Cardiac fibroblast (primary cell): ENCODE results near the gene ZNF783.
A peak's percentile ranks its signal among the peaks of the same experiment; 100 is the strongest.

Source experiments
- DNase-seq, 2 donors: peaks; one replicate each; pipeline versions ENCODE4 v3.0.0 to v3.0.0-alpha.2; 2010; ENCODE audit warnings: low read depth in 2 of 2
- H3K4me3 ChIP-seq, 2 donors: replicated peaks in 1 of 2; 1 replicate in 1 of 2; 2 replicates in 1 of 2; pipeline ENCODE4 v1.5.1; 2011; ENCODE audit warnings: low read depth in 2 of 2, low read length in 2 of 2, mild to moderate bottlenecking in 2 of 2, moderate library complexity in 1 of 2
- TF ChIP-seq, protein P1 (sequence below): IDR thresholded peaks from one replicate; pipeline ENCODE4 v1.5.1; 2011; ENCODE audit warnings: low read depth, mild to moderate bottlenecking, low read length, inconsistent platforms

Gene ZNF783

DNA sequence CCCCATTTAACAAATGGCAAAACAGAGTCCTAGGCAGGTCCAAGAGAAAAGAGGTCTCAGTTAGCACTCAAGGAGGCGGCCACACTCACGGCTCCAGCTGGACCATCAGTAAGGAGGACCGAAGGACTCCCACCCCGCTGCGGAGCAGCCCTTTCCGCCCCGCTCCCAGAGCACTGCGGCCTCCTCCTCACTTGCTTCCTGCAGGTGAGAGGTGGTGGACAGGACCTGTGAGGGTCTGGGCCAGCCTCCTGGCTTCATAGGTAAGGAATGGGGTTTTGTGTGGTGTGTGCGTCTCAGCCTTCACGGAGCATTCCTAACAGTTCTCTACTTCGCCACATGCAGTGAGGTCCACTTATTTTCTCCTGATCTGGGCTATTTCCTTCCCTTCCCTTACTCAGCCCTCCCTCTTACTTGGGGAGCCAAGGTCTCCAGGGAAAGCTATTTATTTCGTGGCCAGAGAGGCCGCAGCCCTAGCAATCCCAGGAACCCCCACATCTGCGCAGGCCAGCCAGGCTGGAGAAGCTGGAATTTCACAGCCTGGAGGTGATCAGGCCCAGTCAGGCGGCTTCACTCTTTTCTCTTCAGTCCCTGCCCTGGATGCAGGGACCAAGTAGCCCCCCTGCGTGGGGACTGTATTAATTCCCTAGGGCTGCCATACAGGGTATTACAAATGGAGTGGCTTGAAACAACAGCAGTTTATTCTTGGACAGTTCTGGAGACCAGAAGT, 45.9 kb downstream of the ZNF783 start:
- TF ChIP-seq, protein P1, sequence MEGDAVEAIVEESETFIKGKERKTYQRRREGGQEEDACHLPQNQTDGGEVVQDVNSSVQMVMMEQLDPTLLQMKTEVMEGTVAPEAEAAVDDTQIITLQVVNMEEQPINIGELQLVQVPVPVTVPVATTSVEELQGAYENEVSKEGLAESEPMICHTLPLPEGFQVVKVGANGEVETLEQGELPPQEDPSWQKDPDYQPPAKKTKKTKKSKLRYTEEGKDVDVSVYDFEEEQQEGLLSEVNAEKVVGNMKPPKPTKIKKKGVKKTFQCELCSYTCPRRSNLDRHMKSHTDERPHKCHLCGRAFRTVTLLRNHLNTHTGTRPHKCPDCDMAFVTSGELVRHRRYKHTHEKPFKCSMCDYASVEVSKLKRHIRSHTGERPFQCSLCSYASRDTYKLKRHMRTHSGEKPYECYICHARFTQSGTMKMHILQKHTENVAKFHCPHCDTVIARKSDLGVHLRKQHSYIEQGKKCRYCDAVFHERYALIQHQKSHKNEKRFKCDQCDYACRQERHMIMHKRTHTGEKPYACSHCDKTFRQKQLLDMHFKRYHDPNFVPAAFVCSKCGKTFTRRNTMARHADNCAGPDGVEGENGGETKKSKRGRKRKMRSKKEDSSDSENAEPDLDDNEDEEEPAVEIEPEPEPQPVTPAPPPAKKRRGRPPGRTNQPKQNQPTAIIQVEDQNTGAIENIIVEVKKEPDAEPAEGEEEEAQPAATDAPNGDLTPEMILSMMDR = no peak
- no peak overlapping the region for H3K4me3 ChIP-seq
- DNase-seq = no peak

DNA sequence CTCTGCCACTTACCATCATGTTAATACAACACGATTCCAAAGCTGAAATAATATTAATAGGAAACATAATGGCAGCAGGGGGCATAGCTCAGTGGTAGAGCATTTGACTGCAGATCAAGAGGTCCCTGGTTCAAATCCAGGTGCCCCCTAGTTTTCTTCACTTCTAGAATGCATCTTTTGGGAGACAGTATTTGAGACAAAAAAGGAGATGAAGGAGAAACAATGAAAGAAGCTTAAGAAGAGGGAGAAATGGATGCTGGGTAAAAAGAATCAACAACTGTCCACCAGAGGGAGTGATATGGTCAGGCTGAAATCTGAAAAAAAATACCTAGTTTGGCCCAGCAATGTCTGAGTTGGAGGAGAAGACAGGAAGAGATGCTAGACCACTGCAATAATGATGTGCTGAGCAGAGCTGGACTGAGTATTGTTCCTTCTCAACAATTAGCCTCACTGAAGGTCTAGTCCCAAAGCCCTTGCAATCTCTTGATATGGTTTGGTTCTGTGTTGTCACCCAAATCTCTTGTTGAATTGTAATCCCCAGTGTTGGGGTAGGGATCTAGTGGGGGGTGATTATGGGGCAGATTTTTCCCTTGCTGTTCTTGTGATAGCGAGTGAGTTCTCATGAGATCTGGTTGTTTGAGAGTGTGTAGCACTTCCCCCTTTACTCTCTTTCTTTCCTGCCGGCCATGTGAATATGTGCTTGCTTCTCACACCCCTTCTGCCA, 48.3 kb downstream of the ZNF783 start:
- peak; percentile 85 to 93 for DNase-seq
- H3K4me3 ChIP-seq = no peak overlapping the region
- TF ChIP-seq, protein P1 = peak; percentile 69

DNA sequence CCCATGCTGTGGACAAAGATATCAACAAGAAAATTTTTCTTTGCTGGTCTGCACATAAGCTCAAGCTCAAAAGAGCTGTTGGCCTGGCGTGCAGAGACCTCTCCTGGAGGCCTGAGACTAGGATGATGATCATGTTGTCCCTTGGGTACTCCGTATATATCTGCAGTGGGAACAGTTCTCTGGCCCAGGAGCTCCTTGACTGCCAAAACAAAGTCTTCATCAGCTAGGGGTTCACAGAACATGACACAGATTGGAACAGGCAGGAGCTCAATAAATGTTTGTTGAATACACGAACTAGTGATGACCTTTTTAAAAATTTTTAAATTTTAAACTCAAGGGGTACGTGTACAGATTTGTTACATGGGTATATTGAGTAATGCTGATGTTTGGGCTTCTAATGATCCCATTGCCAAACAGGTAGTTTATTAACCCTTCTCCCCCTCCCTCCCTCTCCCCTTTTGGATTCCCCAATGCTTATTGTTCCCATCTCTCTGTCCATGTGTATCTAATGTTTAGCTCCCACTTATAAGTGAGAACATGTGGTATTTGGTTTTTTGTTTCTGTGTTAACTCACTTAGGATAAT, 49.1 kb downstream of the ZNF783 start:
- DNase-seq = no peak
- H3K4me3 ChIP-seq = no peak overlapping the region
- TF ChIP-seq, protein P1 = no peak

DNA sequence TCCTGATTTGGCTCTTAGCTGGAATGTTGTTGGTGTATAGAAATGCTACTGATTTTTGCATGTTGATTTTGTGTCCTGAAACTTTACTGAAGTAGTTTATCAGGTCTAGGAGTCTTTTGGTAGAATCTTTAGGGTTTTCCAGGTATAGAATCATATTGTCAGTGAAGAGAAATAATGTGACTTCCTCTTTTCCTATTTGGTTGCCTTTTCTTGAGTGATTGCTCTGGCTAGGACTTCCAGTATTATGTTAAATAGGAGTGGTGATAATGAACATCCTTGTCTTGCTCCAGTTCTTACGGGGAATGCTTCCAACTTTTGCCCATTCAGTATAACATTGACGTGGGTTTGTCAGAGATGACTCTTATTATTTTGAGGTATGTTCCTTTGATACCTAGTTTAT, 52.0 kb downstream of the ZNF783 start:
- TF ChIP-seq, protein P1 = no peak
- DNase-seq = no peak
- H3K4me3 ChIP-seq = no peak overlapping the region

DNA sequence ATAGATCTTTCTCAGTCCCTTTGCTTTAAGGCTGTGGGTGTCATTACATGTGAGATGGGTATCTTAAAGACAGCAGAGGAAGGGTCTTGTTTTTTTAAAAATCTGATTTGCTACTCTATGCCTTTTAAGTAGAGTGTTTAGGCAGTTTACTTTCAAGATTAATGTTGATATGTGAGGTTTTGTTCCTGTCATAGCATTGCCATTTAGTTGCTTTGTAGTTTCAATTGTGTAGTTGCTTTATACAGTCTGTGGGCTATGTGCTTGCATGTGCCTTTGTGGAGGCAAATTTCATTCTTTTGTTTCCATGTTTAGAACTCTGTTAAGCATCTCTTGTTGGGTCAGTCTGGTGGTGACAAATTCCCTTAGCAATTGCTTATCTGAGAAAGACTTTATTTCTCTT, 54.6 kb downstream of the ZNF783 start:
- H3K4me3 ChIP-seq = no peak overlapping the region
- TF ChIP-seq, protein P1 = no peak
- no peak for DNase-seq

DNA sequence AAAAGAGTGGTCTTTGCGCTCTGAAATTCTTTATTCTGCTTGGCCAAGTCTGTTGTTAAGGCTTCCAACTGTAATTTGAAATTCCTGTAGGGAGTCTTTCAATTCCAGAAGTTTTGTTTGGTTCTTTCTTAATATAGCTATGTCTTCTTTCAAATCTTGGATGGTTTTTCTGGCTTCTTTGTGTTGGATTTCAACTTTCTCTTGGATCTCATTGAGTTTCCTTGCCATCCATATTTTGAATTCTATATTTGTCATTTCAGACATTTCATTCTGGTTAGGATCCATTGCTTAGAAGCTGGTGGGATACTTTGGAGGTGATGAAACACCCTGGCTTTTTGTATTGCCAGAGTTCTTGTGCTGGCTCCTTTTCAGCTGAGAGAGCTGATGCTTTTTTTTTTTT, 55.5 kb downstream of the ZNF783 start:
- H3K4me3 ChIP-seq = no peak overlapping the region
- TF ChIP-seq, protein P1 = no peak
- DNase-seq = no peak
